OCI-LY7 (cell line): ENCODE measurements around the gene CCDC38. TPM values are rescaled to one million over a fixed set of nuclear protein-coding genes. Genes with fewer than 3 reads are reported as not detected.

Experiments
- BruUV-seq: library from RNA; stranded (reverse); fragments of 400-500 nt; replicated peaks from 2 replicates; lab custom pipeline; 2021; lab: Mats Ljungman, UMichigan
- CTCF ChIA-PET: fragments of 300-600 bp; sonication (Branson Sonifier 250); formaldehyde crosslinking; loops from one replicate; lab custom pipeline; 2022; ENCODE audit warnings: antibody characterized with exemption; ENCODE audit not compliant: unreplicated experiment; lab: Charles Lee
- POLR2A ChIA-PET: fragments of 300-600 bp; sonication (Branson Sonifier 250); formaldehyde crosslinking; loops from one replicate; lab custom pipeline; 2022; ENCODE audit warnings: antibody characterized with exemption; lab: Charles Lee
- DNase-seq: peaks from one replicate; pipeline ENCODE4 v3.0.0-alpha.2; 2015; ENCODE audit warnings: low spot score
- H2AFZ ChIP-seq: fragments of 200-600 bp; sonication (generic), shearing (Covaris generic); 2 replicates; pipeline ENCODE4 v1.6.1; 2014; ENCODE audit warnings: mild to moderate bottlenecking, antibody characterized with exemption, low read length, moderate library complexity
- H3K27ac ChIP-seq: fragments of 200-600 bp; sonication (generic); 2 replicates; pipeline ENCODE4 v1.5.1; 2014; ENCODE audit warnings: mixed run types, low read depth, mild to moderate bottlenecking, moderate library complexity, low read length, inconsistent platforms; ENCODE audit not compliant: poor library complexity, severe bottlenecking
- H3K36me3 ChIP-seq: fragments of 200-600 bp; sonication (generic); 2 replicates; pipeline ENCODE4 v1.6.1; 2014; ENCODE audit warnings: mild to moderate bottlenecking, antibody characterized with exemption, low read length, moderate library complexity, mixed read lengths; ENCODE audit not compliant: insufficient read depth
- H3K4me1 ChIP-seq: fragments of 200-600 bp; sonication (generic); 2 replicates; pipeline ENCODE4 v1.5.1; 2014; ENCODE audit warnings: mild to moderate bottlenecking, low read length; ENCODE audit not compliant: insufficient read depth, poor library complexity, severe bottlenecking
- H3K4me2 ChIP-seq: fragments of 200-600 bp; sonication (generic); 2 replicates; pipeline ENCODE4 v1.6.1; 2014; ENCODE audit warnings: mild to moderate bottlenecking, low read length
- H3K4me3 ChIP-seq: fragments of 200-600 bp; sonication (generic); 2 replicates; pipeline ENCODE4 v1.5.1; 2014; ENCODE audit warnings: mild to moderate bottlenecking, low read depth, low read length; ENCODE audit not compliant: poor library complexity, severe bottlenecking
- H3K79me2 ChIP-seq: fragments of 200-600 bp; sonication (generic); 2 replicates; pipeline ENCODE4 v1.6.1; 2016; ENCODE audit warnings: low read depth, mild to moderate bottlenecking, low read length, moderate library complexity, mixed read lengths; ENCODE audit not compliant: insufficient read depth
- H3K9me2 ChIP-seq: fragments of 200-600 bp; sonication (generic); 2 replicates; pipeline ENCODE4 v1.6.1; 2016; ENCODE audit warnings: mild to moderate bottlenecking, low read length, mixed read lengths; ENCODE audit not compliant: insufficient read depth
- H3K9me3 ChIP-seq: fragments of 200-600 bp; sonication (generic); 2 replicates; pipeline ENCODE4 v1.6.1; 2014; ENCODE audit warnings: mild to moderate bottlenecking, mixed run types, low read length, mixed read lengths
- H4K20me1 ChIP-seq: fragments of 200-600 bp; sonication (generic); 2 replicates; pipeline ENCODE4 v1.6.1; 2014; ENCODE audit warnings: mild to moderate bottlenecking, antibody characterized with exemption, low read length, moderate library complexity, mixed read lengths; ENCODE audit not compliant: insufficient read depth
- EZH2phosphoT487 ChIP-seq: fragments of 200-600 bp; sonication (generic); IDR thresholded peaks from 2 replicates; pipeline ENCODE4 v1.6.1; 2018; ENCODE audit warnings: low read depth, borderline replicate concordance, mild to moderate bottlenecking, mixed run types, antibody characterized with exemption, low read length, moderate library complexity, mixed read lengths
- intact Hi-C: fragments of 100-400 bp; cut with micrococcal nuclease; formaldehyde crosslinking; loops from one replicate; pipeline ENCODE4 v1.10.0; 2022; ENCODE audit not compliant: unreplicated experiment
- total RNA-seq, 2 experiments: library from RNA; depleted of rRNA in 1 of 2; stranded (reverse); fragments of >200 nt in 1 of 2; shearing (Covaris generic) in 1 of 2; gene quantifications; 2 replicates each; pipeline ENCODE4 v1.2.3, GENCODE V29; 2014 to 2022
- TF ChIP-seq, protein P1 (sequence below): fragments of 200-600 bp; sonication (generic); conservative IDR thresholded peaks from 2 replicates; pipeline ENCODE4 v1.5.1; 2014; ENCODE audit warnings: mild to moderate bottlenecking, antibody characterized with exemption, low read length, moderate library complexity, mixed read lengths

Gene CCDC38
- total RNA-seq, 2 experiments from 2014 or later = 0.16 to 0.99 TPM

DNA sequence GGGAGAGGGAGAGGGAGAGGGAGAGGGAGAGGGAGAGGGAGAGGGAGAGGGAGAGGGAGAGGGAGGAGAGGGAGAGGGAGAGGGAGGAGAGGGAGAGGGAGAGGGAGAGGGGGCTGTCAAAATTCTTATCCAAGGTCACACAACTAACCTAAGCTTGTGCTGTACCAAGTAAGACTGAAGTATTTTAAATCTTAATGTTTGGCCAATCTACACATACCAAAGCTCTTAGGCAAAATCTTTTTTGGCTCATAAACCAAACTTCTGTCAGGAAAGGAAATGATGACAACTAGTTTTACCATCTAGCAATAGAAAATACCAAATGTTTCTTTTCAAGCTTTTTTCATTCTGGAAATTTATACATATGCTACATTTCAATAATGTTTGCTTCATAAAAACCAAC lies 33.8 kb downstream of the CCDC38 start:
- Histone ChIP-seq H3K9me2 (0 out of 2 replicates have a peak, but pooled peaks cover 3% of the 10 kb centered on the region), H3K4me2 (no peak overlapping the region), H3K9me3 (no peaks in the 10 kb centered on the region), H2AFZ (no peak overlapping the region), H3K79me2 (no peaks in the 10 kb centered on the region), H3K4me1 (no peaks in the 10 kb centered on the region), H3K4me3 (no peak overlapping the region), H4K20me1 (no peaks in the 10 kb centered on the region), H3K27ac (no peak overlapping the region), H3K36me3 (no peaks in the 10 kb centered on the region)
- TF ChIP-seq EZH2phosphoT487 = no peak
- TF ChIP-seq, protein P1, sequence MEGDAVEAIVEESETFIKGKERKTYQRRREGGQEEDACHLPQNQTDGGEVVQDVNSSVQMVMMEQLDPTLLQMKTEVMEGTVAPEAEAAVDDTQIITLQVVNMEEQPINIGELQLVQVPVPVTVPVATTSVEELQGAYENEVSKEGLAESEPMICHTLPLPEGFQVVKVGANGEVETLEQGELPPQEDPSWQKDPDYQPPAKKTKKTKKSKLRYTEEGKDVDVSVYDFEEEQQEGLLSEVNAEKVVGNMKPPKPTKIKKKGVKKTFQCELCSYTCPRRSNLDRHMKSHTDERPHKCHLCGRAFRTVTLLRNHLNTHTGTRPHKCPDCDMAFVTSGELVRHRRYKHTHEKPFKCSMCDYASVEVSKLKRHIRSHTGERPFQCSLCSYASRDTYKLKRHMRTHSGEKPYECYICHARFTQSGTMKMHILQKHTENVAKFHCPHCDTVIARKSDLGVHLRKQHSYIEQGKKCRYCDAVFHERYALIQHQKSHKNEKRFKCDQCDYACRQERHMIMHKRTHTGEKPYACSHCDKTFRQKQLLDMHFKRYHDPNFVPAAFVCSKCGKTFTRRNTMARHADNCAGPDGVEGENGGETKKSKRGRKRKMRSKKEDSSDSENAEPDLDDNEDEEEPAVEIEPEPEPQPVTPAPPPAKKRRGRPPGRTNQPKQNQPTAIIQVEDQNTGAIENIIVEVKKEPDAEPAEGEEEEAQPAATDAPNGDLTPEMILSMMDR = no peak
- ChIA-PET CTCF (interaction anchor here (0.6 kb wide), 1 partner anchor 169 kb away, joined by 3 read pairs; no protein-coding TSS in a partner anchor), POLR2A (interaction anchor here (1.0 kb wide), 1 partner anchor 218 kb away, joined by 3 read pairs; no protein-coding TSS in a partner anchor)
- intact Hi-C loops = no loop called here
- no peak for DNase-seq
- BruUV-seq = no TSS peak

DNA sequence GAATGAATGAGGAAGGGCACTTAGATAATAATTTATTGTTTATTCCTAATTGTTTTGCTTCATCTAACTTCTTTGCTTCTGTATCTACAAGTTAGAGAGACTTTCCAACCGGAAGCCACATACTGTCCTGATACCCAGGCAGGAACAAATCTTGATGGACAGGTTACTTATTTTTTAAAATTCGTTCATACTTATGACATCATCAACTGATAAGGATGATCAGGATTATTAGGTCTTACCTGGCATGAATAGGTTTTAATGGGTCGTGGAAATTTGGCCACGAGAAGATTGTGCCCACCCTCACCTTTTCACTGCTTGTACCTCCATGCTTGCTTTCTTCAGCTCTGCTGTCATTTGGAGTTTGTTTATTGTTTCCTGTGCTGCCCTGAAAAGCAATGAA lies 44.3 kb downstream of the CCDC38 start:
- Histone ChIP-seq H3K9me3 (peaks cover 2% of the 10 kb centered on the region; the same call in 1 of the 2 replicates), H4K20me1 (no peaks in the 10 kb centered on the region), H3K36me3 (no peaks in the 10 kb centered on the region), H3K9me2 (no peaks in the 10 kb centered on the region), H3K4me1 (no peaks in the 10 kb centered on the region), H3K4me2 (no peak overlapping the region), H3K4me3 (no peak overlapping the region), H2AFZ (no peak overlapping the region), H3K79me2 (no peaks in the 10 kb centered on the region), H3K27ac (no peak overlapping the region)
- intact Hi-C loops = no loop called here
- TF ChIP-seq, protein P1 = no peak
- no peak for TF ChIP-seq EZH2phosphoT487
- POLR2A ChIA-PET = no interaction called here
- no peak for DNase-seq
- CTCF ChIA-PET = no interaction called here
- no TSS peak for BruUV-seq

DNA sequence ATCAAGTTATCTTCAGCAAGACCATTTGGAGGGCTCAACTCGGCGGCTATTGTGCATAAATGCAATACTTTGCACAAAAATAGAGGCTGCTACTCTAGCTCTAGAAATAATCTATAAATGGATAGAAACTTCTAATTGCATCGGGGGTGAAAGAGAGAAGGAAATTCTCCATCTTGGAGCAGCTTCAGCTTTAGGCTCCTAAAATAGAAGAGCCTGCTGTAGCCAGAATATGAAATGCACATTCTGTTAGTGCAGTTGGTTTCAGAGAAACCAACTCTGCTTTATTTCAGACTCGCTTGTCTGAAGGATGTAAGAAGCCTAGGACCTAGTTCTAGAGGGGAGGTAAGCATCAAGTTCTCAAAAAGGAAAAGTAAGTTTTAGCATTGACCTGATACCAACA lies 45.6 kb downstream of the CCDC38 start:
- POLR2A ChIA-PET = no interaction called here
- Histone ChIP-seq H3K27ac (no peak overlapping the region), H3K9me2 (no peaks in the 10 kb centered on the region), H3K9me3 (no peaks in the 10 kb centered on the region), H2AFZ (no peak overlapping the region), H3K79me2 (no peaks in the 10 kb centered on the region), H3K4me3 (no peak overlapping the region), H3K4me1 (no peaks in the 10 kb centered on the region), H3K4me2 (no peak overlapping the region), H3K36me3 (no peaks in the 10 kb centered on the region), H4K20me1 (no peaks in the 10 kb centered on the region)
- intact Hi-C loops = no loop called here
- CTCF ChIA-PET = no interaction called here
- BruUV-seq = no TSS peak
- TF ChIP-seq, protein P1 = no peak
- TF ChIP-seq EZH2phosphoT487 = no peak
- no peak for DNase-seq
